Measurements from ENCODE around the gene FBXL15.

DNA sequence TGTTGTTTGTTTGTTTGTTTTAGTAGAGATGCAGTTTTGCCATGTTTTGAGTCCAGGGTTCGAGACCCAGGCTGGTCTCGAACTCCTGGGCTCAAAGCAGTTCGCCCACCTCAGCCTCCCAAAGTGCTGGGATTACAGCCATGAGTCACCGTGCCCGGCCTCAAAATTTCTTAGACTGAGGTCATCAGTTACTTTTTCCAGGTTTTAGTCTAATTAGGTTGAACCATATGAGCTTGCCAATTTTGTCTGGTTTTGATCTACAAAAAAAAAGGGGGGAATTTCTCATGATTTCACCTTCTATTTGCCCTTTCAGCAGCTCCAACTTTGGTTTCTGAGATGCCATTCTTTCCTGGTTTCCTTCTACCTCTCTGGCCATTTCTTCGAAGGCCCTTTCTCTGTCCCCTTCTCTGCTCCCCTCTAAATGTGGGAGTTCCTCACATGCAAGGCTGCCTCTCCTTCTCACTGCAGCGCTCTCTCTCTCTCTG lies 6.2 kb downstream of the FBXL15 start:
- TF ChIP-seq, protein P1, sequence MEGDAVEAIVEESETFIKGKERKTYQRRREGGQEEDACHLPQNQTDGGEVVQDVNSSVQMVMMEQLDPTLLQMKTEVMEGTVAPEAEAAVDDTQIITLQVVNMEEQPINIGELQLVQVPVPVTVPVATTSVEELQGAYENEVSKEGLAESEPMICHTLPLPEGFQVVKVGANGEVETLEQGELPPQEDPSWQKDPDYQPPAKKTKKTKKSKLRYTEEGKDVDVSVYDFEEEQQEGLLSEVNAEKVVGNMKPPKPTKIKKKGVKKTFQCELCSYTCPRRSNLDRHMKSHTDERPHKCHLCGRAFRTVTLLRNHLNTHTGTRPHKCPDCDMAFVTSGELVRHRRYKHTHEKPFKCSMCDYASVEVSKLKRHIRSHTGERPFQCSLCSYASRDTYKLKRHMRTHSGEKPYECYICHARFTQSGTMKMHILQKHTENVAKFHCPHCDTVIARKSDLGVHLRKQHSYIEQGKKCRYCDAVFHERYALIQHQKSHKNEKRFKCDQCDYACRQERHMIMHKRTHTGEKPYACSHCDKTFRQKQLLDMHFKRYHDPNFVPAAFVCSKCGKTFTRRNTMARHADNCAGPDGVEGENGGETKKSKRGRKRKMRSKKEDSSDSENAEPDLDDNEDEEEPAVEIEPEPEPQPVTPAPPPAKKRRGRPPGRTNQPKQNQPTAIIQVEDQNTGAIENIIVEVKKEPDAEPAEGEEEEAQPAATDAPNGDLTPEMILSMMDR (conservative IDR thresholded peaks at IDR 0.05; ENCODE audit: low read depth in 2 of 2) = no peak
- TF ChIP-seq, protein P2, sequence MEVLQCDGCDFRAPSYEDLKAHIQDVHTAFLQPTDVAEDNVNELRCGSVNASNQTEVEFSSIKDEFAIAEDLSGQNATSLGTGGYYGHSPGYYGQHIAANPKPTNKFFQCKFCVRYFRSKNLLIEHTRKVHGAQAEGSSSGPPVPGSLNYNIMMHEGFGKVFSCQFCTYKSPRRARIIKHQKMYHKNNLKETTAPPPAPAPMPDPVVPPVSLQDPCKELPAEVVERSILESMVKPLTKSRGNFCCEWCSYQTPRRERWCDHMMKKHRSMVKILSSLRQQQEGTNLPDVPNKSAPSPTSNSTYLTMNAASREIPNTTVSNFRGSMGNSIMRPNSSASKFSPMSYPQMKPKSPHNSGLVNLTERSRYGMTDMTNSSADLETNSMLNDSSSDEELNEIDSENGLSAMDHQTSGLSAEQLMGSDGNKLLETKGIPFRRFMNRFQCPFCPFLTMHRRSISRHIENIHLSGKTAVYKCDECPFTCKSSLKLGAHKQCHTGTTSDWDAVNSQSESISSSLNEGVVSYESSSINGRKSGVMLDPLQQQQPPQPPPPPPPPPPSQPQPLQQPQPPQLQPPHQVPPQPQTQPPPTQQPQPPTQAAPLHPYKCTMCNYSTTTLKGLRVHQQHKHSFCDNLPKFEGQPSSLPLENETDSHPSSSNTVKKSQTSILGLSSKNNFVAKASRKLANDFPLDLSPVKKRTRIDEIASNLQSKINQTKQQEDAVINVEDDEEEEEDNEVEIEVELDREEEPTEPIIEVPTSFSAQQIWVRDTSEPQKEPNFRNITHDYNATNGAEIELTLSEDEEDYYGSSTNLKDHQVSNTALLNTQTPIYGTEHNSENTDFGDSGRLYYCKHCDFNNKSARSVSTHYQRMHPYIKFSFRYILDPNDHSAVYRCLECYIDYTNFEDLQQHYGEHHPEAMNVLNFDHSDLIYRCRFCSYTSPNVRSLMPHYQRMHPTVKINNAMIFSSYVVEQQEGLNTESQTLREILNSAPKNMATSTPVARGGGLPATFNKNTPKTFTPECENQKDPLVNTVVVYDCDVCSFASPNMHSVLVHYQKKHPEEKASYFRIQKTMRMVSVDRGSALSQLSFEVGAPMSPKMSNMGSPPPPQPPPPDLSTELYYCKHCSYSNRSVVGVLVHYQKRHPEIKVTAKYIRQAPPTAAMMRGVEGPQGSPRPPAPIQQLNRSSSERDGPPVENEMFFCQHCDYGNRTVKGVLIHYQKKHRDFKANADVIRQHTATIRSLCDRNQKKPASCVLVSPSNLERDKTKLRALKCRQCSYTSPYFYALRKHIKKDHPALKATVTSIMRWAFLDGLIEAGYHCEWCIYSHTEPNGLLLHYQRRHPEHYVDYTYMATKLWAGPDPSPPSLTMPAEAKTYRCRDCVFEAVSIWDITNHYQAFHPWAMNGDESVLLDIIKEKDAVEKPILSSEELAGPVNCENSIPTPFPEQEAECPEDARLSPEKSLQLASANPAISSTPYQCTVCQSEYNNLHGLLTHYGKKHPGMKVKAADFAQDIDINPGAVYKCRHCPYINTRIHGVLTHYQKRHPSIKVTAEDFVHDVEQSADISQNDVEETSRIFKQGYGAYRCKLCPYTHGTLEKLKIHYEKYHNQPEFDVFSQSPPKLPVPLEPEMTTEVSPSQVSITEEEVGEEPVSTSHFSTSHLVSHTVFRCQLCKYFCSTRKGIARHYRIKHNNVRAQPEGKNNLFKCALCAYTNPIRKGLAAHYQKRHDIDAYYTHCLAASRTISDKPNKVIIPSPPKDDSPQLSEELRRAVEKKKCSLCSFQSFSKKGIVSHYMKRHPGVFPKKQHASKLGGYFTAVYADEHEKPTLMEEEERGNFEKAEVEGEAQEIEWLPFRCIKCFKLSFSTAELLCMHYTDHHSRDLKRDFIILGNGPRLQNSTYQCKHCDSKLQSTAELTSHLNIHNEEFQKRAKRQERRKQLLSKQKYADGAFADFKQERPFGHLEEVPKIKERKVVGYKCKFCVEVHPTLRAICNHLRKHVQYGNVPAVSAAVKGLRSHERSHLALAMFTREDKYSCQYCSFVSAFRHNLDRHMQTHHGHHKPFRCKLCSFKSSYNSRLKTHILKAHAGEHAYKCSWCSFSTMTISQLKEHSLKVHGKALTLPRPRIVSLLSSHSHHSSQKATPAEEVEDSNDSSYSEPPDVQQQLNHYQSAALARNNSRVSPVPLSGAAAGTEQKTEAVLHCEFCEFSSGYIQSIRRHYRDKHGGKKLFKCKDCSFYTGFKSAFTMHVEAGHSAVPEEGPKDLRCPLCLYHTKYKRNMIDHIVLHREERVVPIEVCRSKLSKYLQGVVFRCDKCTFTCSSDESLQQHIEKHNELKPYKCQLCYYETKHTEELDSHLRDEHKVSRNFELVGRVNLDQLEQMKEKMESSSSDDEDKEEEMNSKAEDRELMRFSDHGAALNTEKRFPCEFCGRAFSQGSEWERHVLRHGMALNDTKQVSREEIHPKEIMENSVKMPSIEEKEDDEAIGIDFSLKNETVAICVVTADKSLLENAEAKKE (CRISPR knock-in tag; IDR thresholded peaks at IDR 0.05) = no peak
- TF ChIP-seq POLR2AphosphoS5 (IDR thresholded peaks at IDR 0.05; ENCODE audit: low read depth) (no peak), JUNB (IDR thresholded peaks at IDR 0.05; ENCODE audit: unreplicated experiment) (no peak), EZH2 (IDR thresholded peaks at IDR 0.05; ENCODE audit: low read depth, unreplicated experiment) (no peak), CREB1 (CRISPR knock-in tag; IDR thresholded peaks at IDR 0.05; ENCODE audit: low read depth) (no peak)
